Epithelial cell of esophagus (primary cell): ENCODE measurements around the gene LIMCH1.

ENCODE experiments used
- DNase-seq: peaks from one replicate; pipeline ENCODE4 v3.0.0; 2010; ENCODE audit warnings: low read depth
- H3K4me3 ChIP-seq: 2 replicates; pipeline ENCODE4 v1.5.1; 2011; ENCODE audit warnings: mild to moderate bottlenecking, low read length, control low read depth
- CTCF ChIP-seq: IDR thresholded peaks from 2 replicates; pipeline ENCODE4 v1.5.1; 2011; ENCODE audit warnings: low read depth, mild to moderate bottlenecking, low read length, control low read depth, inconsistent platforms; ENCODE audit not compliant: insufficient read depth; ENCODE audit errors: missing control alignments

The LIMCH1 gene

GRCh38 chr4:41507291-41507947 is 30.5 kb upstream of the LIMCH1 start:
- no peak overlapping the region for H3K4me3 ChIP-seq
- peak; percentile 24 for DNase-seq
- TF ChIP-seq CTCF, result no peak

- no peak for DNase-seq
- H3K4me3 ChIP-seq, result no peak overlapping the region
- no peak for TF ChIP-seq CTCF
These were observed 28.5 kb upstream of the LIMCH1 start for GRCh38 chr4:41509451-41509866.

GRCh38 chr4:41510179-41510578 is 27.8 kb upstream of the LIMCH1 start:
- H3K4me3 ChIP-seq, result no peak overlapping the region
- no peak for TF ChIP-seq CTCF
- no peak for DNase-seq

- DNase-seq, result no peak
- no peak overlapping the region for H3K4me3 ChIP-seq
- TF ChIP-seq CTCF, result no peak
These were observed 25.8 kb upstream of the LIMCH1 start for GRCh38 chr4:41512136-41512535.

GRCh38 chr4:41512596-41512995 is 25.4 kb upstream of the LIMCH1 start:
- no peak for TF ChIP-seq CTCF
- no peak for DNase-seq
- H3K4me3 ChIP-seq, result no peak overlapping the region

- no peak overlapping the region for H3K4me3 ChIP-seq
- DNase-seq, result no peak
- no peak for TF ChIP-seq CTCF
These were observed 23.8 kb upstream of the LIMCH1 start for GRCh38 chr4:41514169-41514568.
